ENCODE data around the gene DPH5. TPM values are rescaled to one million over a fixed set of nuclear protein-coding genes. Genes with fewer than 3 reads are reported as not detected.

DPH5 gene
- total RNA-seq, 1 donor from 2014 or later, result 51.1 TPM

DNA sequence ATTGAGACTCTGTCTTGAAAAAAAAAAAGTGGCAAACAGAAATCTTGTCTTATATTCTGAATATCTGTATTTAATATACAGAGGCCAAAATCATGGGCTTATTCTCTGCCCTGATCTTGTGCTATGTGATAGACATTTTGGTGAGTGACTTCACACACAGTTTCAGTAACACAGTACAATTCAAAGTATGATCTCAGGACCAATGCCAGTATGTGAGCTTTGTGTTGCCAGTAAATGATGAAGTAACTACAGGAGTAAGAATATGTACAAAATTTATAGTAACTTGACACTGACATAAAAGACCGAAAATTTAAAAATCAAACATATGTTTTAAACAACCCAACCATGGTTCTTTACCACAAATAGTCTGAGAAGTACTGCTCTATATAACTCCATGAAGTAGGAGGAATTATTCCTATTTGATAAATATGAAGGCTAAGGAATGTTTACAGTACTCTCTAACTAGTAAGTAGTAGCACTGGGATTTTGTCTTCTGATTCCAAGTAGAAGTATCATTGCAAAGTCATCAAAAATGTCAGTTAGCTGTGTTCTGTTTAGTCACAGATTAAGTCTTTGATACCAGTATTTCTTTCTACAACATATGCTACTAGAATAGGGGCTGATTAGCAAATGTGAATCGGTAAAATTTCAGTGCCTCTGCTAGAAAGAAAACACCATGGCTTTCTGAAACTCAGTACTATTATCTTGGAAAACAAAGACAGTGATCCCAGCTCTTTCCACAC, 25.3 kb downstream of the DPH5 start:
- no peak overlapping the region for H3K9ac ChIP-seq (ENCODE audit: low read depth in 1 of 3, low read length in 3 of 3)
- H3K4me3 ChIP-seq (ENCODE audit: low read length in 3 of 3), result no peak overlapping the region
- H3K27me3 ChIP-seq (ENCODE audit: control insufficient read depth in 3 of 3, insufficient read depth in 3 of 3, low read length in 3 of 3), result no peaks in the 10 kb centered on the region
- H3K27ac ChIP-seq (ENCODE audit: low read depth, low read length), result no peak overlapping the region
- H3K4me1 ChIP-seq (ENCODE audit: control insufficient read depth in 3 of 3, insufficient read depth in 3 of 3, low read length in 3 of 3), result peaks cover 0 to 8% (median 6%) of the 10 kb centered on the region in 3 donors
- H3K9me3 ChIP-seq (ENCODE audit: control insufficient read depth in 3 of 3, low read length in 3 of 3), result no peaks in the 10 kb centered on the region
- H3K36me3 ChIP-seq (ENCODE audit: control insufficient read depth in 3 of 3, insufficient read depth in 3 of 3, low read length in 3 of 3), result peaks cover 7 to 17% (median 12%) of the 10 kb centered on the region in 3 donors

DNA sequence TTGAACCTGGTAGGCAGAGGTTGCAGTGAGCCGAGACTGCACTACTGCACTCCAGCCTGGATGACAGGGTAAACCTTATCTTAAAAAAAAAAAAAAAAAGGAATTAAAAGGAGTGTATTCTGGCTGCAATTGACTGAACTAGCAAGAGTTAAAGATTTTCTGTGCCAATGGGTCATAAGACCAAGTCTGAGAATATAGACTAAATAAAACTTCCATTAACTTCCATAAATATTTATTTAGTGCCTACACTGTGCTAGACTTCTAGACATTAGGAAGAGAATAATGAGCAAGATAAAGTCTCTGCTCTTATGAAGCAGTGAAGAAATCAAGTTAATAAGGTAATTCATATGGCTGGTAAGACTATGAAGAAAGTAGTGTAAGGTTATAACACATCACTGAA, 27.2 kb downstream of the DPH5 start:
- Histone ChIP-seq H3K27ac (ENCODE audit: low read depth, low read length) (no peak overlapping the region), H3K9me3 (ENCODE audit: control insufficient read depth in 3 of 3, low read length in 3 of 3) (no peaks in the 10 kb centered on the region), H3K4me1 (ENCODE audit: control insufficient read depth in 3 of 3, insufficient read depth in 3 of 3, low read length in 3 of 3) (peaks cover 0 to 7% (median 6%) of the 10 kb centered on the region in 3 donors), H3K9ac (ENCODE audit: low read depth in 1 of 3, low read length in 3 of 3) (no peak overlapping the region), H3K4me3 (ENCODE audit: low read length in 3 of 3) (no peak overlapping the region), H3K36me3 (ENCODE audit: control insufficient read depth in 3 of 3, insufficient read depth in 3 of 3, low read length in 3 of 3) (peaks cover 10 to 17% (median 12%) of the 10 kb centered on the region in 3 donors), H3K27me3 (ENCODE audit: control insufficient read depth in 3 of 3, insufficient read depth in 3 of 3, low read length in 3 of 3) (no peaks in the 10 kb centered on the region)

DNA sequence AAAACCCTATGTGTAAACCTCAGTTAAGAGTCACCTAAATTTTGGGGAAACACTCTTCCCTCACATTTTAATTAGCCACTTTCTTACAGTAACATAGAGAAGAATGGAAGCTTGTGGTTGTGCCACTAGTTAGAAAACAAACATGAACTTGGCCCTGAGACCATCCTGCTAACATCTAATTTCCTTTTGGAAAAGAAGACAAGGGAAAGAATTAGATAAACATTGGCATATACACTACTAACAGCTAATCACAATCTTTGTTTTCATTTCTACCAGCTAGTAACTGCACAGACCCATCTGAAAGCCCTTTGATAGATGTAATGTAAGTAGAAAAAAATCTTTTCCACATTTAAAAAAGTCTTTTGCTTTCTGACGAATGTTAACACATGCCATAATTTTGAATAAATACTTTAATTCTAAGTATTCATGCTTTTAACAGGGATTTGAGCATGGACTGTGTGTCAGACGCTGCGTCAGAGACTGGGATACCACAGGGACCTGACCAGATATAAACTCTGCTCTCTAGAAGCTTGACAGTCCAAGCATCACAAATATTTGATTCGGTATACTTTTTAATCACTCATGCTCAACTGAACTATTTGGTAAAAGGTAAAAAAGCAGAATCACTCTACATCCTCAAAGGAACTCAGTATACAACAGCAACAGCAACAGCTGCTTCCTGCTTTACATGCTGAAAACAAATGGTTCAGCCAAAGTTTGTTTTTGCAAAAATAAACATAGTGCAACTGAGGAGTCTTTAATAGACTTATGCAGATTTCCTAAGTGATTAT, 30.2 kb downstream of the DPH5 start:
- Histone ChIP-seq H3K27me3 (ENCODE audit: control insufficient read depth in 3 of 3, insufficient read depth in 3 of 3, low read length in 3 of 3) (no peaks in the 10 kb centered on the region), H3K4me3 (ENCODE audit: low read length in 3 of 3) (no peak overlapping the region), H3K9ac (ENCODE audit: low read depth in 1 of 3, low read length in 3 of 3) (no peak overlapping the region), H3K36me3 (ENCODE audit: control insufficient read depth in 3 of 3, insufficient read depth in 3 of 3, low read length in 3 of 3) (peaks cover 2 to 15% (median 12%) of the 10 kb centered on the region in 3 donors), H3K9me3 (ENCODE audit: control insufficient read depth in 3 of 3, low read length in 3 of 3) (no peaks in the 10 kb centered on the region), H3K4me1 (ENCODE audit: control insufficient read depth in 3 of 3, insufficient read depth in 3 of 3, low read length in 3 of 3) (no peaks in the 10 kb centered on the region), H3K27ac (ENCODE audit: low read depth, low read length) (peak overlapping the region; percentile 37)

DNA sequence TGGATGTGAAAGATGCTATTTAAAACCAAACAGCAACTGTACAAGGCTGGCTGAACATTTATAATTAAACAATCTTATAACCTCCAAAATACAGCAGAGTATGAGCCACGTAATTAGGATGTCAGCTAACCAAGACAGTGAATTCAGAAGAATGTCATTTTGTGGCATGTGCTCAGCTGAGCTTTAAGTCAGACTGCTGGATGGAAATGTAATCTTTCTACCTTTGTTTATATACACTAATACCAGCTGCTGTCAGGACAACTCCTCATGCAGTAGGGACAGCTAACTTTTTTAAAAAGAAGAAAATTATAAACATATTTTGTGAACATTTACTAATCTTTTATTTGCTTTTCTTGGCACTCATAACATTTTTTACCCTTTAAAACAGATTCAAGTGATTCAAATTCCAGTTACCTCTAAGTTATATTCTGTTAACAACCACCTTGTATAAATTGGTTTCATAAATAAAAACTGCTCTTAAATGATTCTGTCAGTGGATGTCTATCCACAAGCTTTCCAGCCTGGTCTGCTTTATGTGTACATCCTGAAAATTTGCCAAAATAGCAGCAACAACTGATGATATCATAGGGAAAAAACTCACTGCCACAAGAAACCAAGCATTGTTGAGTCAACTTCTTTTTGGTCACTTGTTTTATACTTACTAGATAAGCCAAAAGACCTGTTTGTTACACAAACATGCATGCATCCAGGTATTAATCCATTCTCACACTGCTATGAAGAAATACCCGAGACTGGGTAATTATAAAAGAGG, 36.1 kb downstream of the DPH5 start:
- H3K27me3 ChIP-seq (ENCODE audit: control insufficient read depth in 3 of 3, insufficient read depth in 3 of 3, low read length in 3 of 3), result no peaks in the 10 kb centered on the region
- no peak overlapping the region for H3K4me3 ChIP-seq (ENCODE audit: low read length in 3 of 3)
- H3K27ac ChIP-seq (ENCODE audit: low read depth, low read length), result no peak overlapping the region
- H3K36me3 ChIP-seq (ENCODE audit: control insufficient read depth in 3 of 3, insufficient read depth in 3 of 3, low read length in 3 of 3), result peaks cover under 1 to 13% (median 12%) of the 10 kb centered on the region in 3 donors
- H3K9ac ChIP-seq (ENCODE audit: low read depth in 1 of 3, low read length in 3 of 3), result no peak overlapping the region
- no peaks in the 10 kb centered on the region for H3K9me3 ChIP-seq (ENCODE audit: control insufficient read depth in 3 of 3, low read length in 3 of 3)
- no peaks in the 10 kb centered on the region for H3K4me1 ChIP-seq (ENCODE audit: control insufficient read depth in 3 of 3, insufficient read depth in 3 of 3, low read length in 3 of 3)

DNA sequence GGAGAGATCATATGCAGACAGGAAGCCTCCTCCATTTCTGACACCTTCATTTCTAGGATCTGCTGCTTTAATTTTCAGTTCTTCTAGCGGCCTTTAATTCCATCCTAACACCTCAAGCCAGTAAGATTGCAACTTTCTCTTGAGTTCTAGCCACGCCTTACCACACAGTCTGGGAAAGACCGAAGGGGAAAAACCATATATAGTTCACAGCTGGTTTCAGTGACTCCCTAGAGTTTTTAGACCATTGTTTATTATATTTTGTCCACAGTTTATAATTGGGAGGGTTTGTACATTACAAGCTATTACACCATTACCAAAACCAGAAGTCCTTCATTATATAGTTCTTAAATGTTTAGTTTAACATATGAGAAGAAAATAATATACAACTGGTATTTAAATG, 37.5 kb downstream of the DPH5 start:
- no peak overlapping the region for H3K9ac ChIP-seq (ENCODE audit: low read depth in 1 of 3, low read length in 3 of 3)
- H3K9me3 ChIP-seq (ENCODE audit: control insufficient read depth in 3 of 3, low read length in 3 of 3), result no peaks in the 10 kb centered on the region
- peaks cover 0 to 13% (median 12%) of the 10 kb centered on the region in 3 donors for H3K36me3 ChIP-seq (ENCODE audit: control insufficient read depth in 3 of 3, insufficient read depth in 3 of 3, low read length in 3 of 3)
- H3K27me3 ChIP-seq (ENCODE audit: control insufficient read depth in 3 of 3, insufficient read depth in 3 of 3, low read length in 3 of 3), result no peaks in the 10 kb centered on the region
- no peak overlapping the region for H3K4me3 ChIP-seq (ENCODE audit: low read length in 3 of 3)
- no peak overlapping the region for H3K27ac ChIP-seq (ENCODE audit: low read depth, low read length)
- no peaks in the 10 kb centered on the region for H3K4me1 ChIP-seq (ENCODE audit: control insufficient read depth in 3 of 3, insufficient read depth in 3 of 3, low read length in 3 of 3)

DNA sequence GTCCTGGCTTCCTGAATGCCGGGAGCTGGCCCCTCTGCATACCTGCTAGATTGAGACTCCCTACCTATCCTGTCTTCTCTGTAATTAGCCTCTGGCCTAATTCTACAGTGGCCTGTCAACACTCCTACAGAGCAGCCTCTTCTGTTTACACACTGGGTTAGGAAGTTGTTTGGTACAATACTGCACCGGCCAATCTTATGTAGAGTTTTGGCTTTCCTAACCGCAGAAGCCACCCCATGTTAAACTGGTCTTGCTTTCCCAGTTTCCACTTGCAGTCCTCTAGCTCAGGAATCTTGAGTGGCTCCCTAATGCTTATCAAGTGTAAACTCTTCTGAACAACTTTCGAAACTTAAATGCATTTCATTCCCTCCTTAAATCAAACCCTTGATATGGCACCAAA, 42.8 kb downstream of the DPH5 start:
- no peak overlapping the region for H3K9ac ChIP-seq (ENCODE audit: low read depth in 1 of 3, low read length in 3 of 3)
- no peak overlapping the region for H3K4me3 ChIP-seq (ENCODE audit: low read length in 3 of 3)
- H3K27ac ChIP-seq (ENCODE audit: low read depth, low read length), result no peak overlapping the region
- H3K36me3 ChIP-seq (ENCODE audit: control insufficient read depth in 3 of 3, insufficient read depth in 3 of 3, low read length in 3 of 3), result peaks cover 0 to 4% (median 2%) of the 10 kb centered on the region in 3 donors
- H3K4me1 ChIP-seq (ENCODE audit: control insufficient read depth in 3 of 3, insufficient read depth in 3 of 3, low read length in 3 of 3), result no peaks in the 10 kb centered on the region
- no peaks in the 10 kb centered on the region for H3K9me3 ChIP-seq (ENCODE audit: control insufficient read depth in 3 of 3, low read length in 3 of 3)
- H3K27me3 ChIP-seq (ENCODE audit: control insufficient read depth in 3 of 3, insufficient read depth in 3 of 3, low read length in 3 of 3), result no peaks in the 10 kb centered on the region

DNA sequence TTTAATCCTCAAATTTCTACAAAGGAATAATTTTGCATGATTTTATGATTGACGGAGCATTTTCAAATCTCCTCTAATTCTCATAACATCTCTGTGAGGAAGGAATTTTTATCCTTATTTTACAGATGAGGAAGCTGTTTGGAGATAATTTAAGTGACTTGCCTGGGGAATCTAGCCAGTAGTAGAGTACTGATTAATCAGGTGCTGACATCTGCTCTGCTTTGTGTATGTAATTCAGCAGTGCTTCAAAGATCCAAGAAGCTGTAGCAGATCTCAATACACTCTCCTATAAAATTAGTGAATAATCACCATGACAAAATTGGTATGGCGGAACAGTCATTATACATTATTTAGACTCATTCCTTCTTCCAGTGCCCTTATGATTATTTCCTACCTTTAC, 46.0 kb downstream of the DPH5 start:
- Histone ChIP-seq H3K27ac (ENCODE audit: low read depth, low read length) (no peak overlapping the region), H3K4me3 (ENCODE audit: low read length in 3 of 3) (no peak overlapping the region), H3K9me3 (ENCODE audit: control insufficient read depth in 3 of 3, low read length in 3 of 3) (no peaks in the 10 kb centered on the region), H3K9ac (ENCODE audit: low read depth in 1 of 3, low read length in 3 of 3) (no peak overlapping the region), H3K4me1 (ENCODE audit: control insufficient read depth in 3 of 3, insufficient read depth in 3 of 3, low read length in 3 of 3) (no peaks in the 10 kb centered on the region), H3K36me3 (ENCODE audit: control insufficient read depth in 3 of 3, insufficient read depth in 3 of 3, low read length in 3 of 3) (peaks cover 0 to 3% (median 2%) of the 10 kb centered on the region in 3 donors), H3K27me3 (ENCODE audit: control insufficient read depth in 3 of 3, insufficient read depth in 3 of 3, low read length in 3 of 3) (no peaks in the 10 kb centered on the region)

DNA sequence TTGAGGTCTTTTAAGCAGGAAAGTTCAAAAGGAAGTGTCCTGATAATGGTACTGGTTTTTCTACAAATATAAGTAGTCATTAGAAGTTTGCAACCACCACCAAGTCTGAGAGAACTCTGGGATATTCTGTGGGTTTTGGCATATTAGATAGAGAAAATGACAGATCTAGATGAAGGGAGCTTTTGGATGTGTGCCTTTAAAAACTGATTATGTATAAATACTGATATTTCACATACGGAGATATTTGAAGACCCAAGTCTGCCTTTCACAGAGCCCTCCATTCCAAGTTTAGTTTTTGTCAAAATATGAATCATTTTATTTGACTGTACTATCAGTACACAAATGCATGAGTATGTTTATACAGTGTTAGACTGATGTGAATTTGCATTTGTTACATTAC, 48.6 kb downstream of the DPH5 start:
- no peaks in the 10 kb centered on the region for H3K27me3 ChIP-seq (ENCODE audit: control insufficient read depth in 3 of 3, insufficient read depth in 3 of 3, low read length in 3 of 3)
- H3K9ac ChIP-seq (ENCODE audit: low read depth in 1 of 3, low read length in 3 of 3), result no peak overlapping the region
- peaks cover 0 to 3% (median 2%) of the 10 kb centered on the region in 3 donors for H3K36me3 ChIP-seq (ENCODE audit: control insufficient read depth in 3 of 3, insufficient read depth in 3 of 3, low read length in 3 of 3)
- H3K4me3 ChIP-seq (ENCODE audit: low read length in 3 of 3), result no peak overlapping the region
- no peak overlapping the region for H3K27ac ChIP-seq (ENCODE audit: low read depth, low read length)
- no peaks in the 10 kb centered on the region for H3K4me1 ChIP-seq (ENCODE audit: control insufficient read depth in 3 of 3, insufficient read depth in 3 of 3, low read length in 3 of 3)
- no peaks in the 10 kb centered on the region for H3K9me3 ChIP-seq (ENCODE audit: control insufficient read depth in 3 of 3, low read length in 3 of 3)

DNA sequence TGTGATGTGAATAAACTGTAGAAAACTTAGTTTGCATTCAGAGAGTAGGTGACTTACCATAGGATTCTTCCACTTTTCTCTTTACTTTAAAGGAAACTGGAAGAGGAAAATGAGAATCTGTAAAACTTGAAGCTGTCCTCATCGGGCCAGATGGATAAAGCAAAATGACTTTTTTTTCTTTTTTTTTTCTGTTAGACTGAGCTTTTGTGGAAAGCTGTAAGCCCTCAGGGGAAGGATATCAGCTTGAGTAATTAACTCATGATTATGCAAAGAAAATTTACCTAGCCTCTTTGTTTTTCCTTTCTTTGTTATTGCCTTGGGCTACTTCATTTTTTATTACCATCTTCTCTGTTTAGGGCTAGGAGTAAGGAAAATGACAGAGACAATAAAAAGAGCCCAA, 53.4 kb downstream of the DPH5 start:
- no peaks in the 10 kb centered on the region for H3K4me1 ChIP-seq (ENCODE audit: control insufficient read depth in 3 of 3, insufficient read depth in 3 of 3, low read length in 3 of 3)
- no peak overlapping the region for H3K27ac ChIP-seq (ENCODE audit: low read depth, low read length)
- H3K36me3 ChIP-seq (ENCODE audit: control insufficient read depth in 3 of 3, insufficient read depth in 3 of 3, low read length in 3 of 3), result peaks cover under 1 to 4% (median 4%) of the 10 kb centered on the region in 3 donors
- H3K4me3 ChIP-seq (ENCODE audit: low read length in 3 of 3), result no peak overlapping the region
- H3K27me3 ChIP-seq (ENCODE audit: control insufficient read depth in 3 of 3, insufficient read depth in 3 of 3, low read length in 3 of 3), result no peaks in the 10 kb centered on the region
- no peaks in the 10 kb centered on the region for H3K9me3 ChIP-seq (ENCODE audit: control insufficient read depth in 3 of 3, low read length in 3 of 3)
- H3K9ac ChIP-seq (ENCODE audit: low read depth in 1 of 3, low read length in 3 of 3), result no peak overlapping the region

All from skeletal muscle tissue (tissue), 4 donors.